ENCODE results near the gene SELENBP1. TPM values are rescaled to one million over a fixed set of nuclear protein-coding genes. Genes with fewer than 3 reads are reported as not detected.

SELENBP1 gene
- total RNA-seq: 63.1 and 83.0 TPM in 2 replicates

GRCh38 chr1:151372058-151372934, at the start of gene SELENBP1:
TSS of gene SELENBP1 (minus strand) at chr1:151372705. CDS start at chr1:151372641, 64 bp downstream.

GRCh38 chr1:151399324-151400171, 27.0 kb upstream of the SELENBP1 start, which contains the start of gene PSMB4:
TSS of gene PSMB4 (plus strand) at chr1:151399573. CDS start at chr1:151399588, 15 bp downstream.

GRCh38 chr1:151346769-151347522, 25.6 kb downstream of the SELENBP1 start, which contains the start of gene RFX5:
TSS of gene RFX5 (minus strand) at chr1:151347252. CDS start at chr1:151346320, 932 bp downstream.

DNA sequence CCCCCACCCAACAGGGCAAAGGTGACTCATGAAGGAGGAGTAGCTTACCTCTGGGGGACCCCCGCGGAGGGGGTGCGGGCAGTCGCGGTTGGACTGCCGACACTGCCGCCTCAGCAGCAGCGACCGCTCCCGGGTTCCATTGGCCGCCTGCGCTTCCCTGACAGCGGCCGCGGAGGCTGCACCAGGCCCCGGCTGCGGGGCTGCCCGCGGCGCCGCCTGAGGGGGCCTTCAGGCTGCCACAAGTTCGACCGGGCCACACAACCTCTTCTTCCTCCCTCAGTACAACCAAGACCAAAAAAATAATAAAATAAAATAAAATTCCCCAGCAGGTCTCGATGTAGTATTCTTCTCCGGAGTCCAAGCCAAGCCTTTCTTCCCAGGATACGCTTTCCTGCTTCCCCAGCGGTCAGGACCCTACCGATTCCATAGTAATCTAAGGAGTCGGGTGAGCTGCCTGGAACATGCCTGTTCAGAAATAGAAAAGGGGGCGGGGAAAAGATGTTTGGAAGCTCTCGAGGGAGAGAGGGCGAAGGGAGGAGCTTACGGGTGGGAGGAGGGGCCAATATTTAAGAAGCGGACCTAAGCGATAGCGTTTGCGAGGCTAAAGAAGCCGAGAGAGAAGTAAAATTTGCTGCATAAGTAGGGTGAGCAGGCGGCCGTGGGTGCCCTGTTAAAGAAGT, 45.1 kb downstream of the SELENBP1 start, which contains the start of gene PI4KB:
PI4KB (minus strand) TSS at position 194 of the 680 bp plus-strand sequence. CDS start 10,935 bp downstream, outside the sequence.

Other genes with a start within 250 kb of the SELENBP1 start
- gene SEMA6C, start 226.1 kb downstream of the SELENBP1 start, total RNA-seq: 3.2 and 3.7 TPM in 2 replicates
- gene TNFAIP8L2, start 216.1 kb downstream of the SELENBP1 start, total RNA-seq: not detected in 2 replicates
- gene LYSMD1, start 206.8 kb downstream of the SELENBP1 start, total RNA-seq: 11.0 and 15.9 TPM in 2 replicates
- 22.2 and 36.9 TPM in 2 replicates for gene SCNM1, start 206.6 kb downstream of the SELENBP1 start, total RNA-seq
- gene TMOD4, start 196.7 kb downstream of the SELENBP1 start, total RNA-seq: not detected in 2 replicates
- 29.2 and 32.4 TPM in 2 replicates for gene VPS72, start 182.5 kb downstream of the SELENBP1 start, total RNA-seq
- gene PIP5K1A, start 174.2 kb downstream of the SELENBP1 start, total RNA-seq: 45.9 and 52.9 TPM in 2 replicates
- 119 and 132 TPM in 2 replicates for gene PSMD4, start 118.0 kb downstream of the SELENBP1 start, total RNA-seq
- gene ZNF687, start 90.4 kb downstream of the SELENBP1 start, total RNA-seq: 13.2 and 17.6 TPM in 2 replicates
- 44.9 and 69.8 TPM in 2 replicates for gene PI4KB, start 45.3 kb downstream of the SELENBP1 start, total RNA-seq
- gene RFX5, start 25.5 kb downstream of the SELENBP1 start, total RNA-seq: 12.3 and 15.2 TPM in 2 replicates
- 271 and 315 TPM in 2 replicates for gene PSMB4, start 26.9 kb upstream of the SELENBP1 start, total RNA-seq
- gene POGZ, start 86.8 kb upstream of the SELENBP1 start, total RNA-seq: 13.1 and 22.0 TPM in 2 replicates
- under 0.01 and 2.5 TPM in 2 replicates for gene CGN, start 138.7 kb upstream of the SELENBP1 start, total RNA-seq
- gene TUFT1, start 167.6 kb upstream of the SELENBP1 start, total RNA-seq: 3.6 and 16.2 TPM in 2 replicates
- gene SNX27, start 239.3 kb upstream of the SELENBP1 start, total RNA-seq: 13.0 and 13.3 TPM in 2 replicates

Data from pericardium fibroblast (primary cell).